HG02840 (cell line): Measurements from ENCODE around the gene NOTCH3.

Experiments used
- ATAC-seq: cut with Tn5 transposase; IDR thresholded peaks from one replicate; pipeline ENCODE4 v1.9.1; 2021; ENCODE audit warnings: mild to moderate bottlenecking, moderate library complexity, moderate number of reproducible peaks; ENCODE audit not compliant: unreplicated experiment, low FRiP score

NOTCH3 gene

DNA sequence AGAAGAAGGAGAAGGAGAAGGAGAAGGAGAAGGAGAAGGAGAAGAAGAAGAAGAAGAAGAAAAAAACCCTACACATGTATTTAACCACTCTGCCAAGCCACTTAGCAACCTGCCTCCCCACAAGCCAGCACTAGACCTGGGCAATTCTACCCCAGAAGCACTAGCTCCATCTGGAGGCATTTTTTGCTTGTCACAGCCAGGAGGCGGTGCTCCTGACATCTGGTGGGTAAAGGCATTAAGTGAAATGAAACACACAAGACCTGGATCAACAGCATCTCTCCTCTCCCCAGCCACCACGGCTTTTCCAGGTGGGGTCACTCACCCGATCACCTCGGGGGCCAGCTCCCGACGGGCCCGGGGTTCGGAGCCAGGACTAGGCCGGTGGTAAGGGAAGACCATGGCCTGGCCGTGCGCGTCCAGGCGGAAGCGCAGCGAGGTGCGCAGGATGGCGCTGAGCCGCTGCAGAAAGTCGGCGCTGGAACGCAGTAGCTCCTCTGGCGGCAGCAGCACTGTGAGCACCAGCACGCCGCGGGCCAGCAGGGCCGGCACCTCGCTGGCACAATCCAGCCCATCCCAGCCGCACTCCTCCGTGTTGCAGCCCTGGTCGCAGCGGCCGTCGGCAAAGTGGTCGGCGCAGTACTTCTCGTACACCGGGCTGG is 26.9 kb downstream of the NOTCH3 start:
- no peak for ATAC-seq

DNA sequence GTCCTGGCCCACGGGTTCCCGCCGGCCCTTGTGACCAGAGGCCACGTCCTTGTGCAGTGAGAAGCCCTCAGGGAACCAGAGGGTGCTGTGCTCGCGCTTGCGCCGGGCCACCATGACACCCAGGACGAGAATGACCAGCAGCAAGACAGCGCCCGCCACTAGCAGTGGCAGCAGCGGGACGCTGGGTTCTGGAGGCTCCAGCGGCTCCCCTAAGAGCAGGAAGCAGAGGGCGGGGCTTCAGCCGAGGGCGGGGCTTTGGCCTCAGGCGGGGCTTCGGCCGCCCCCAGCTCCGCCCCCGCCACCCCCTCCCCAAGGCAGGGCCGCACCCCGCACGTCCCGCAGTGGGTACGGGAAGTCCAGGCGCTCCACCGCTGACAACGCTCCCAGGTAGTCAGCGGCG is 30.4 kb downstream of the NOTCH3 start:
- no peak for ATAC-seq

DNA sequence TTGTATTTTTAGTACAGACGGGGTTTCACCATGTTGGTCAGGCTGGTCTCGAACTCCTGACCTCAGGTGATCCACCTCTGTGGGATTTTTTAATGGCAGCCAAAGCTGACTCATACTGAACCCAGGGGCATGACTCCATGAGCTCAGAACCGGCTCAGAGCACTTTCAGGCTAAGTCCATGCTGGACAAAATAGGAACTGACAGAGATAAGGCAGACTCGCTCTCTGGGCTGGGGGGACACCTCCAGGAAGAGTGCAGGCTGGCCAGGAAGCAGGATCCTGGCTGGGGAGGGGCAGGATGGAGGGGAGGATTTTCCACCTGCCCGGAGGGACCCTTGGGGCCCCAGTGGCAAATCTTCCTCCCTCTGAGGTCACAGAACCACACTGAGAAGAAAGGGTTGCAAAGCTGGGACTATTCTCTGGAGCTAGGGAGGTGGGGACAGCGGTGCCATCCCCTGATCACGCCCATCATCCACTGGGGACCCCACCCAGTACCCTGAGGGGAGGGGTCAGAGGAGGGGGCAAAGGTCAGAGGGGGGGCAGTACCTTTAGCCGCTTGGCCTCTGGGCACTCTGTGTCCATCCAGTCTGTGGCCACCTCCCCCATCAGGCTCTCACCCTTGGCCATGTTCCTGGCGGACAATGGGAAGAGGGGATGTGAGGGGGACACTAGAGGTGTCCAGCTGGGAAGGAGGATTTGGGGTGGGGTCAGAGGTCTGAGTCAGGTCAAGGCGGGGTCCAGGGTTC is 31.1 kb downstream of the NOTCH3 start:
- no peak for ATAC-seq

- ATAC-seq = no peak
These were observed 34.1 kb downstream of the NOTCH3 start for GRCh38 chr19:15166700-15167099.

DNA sequence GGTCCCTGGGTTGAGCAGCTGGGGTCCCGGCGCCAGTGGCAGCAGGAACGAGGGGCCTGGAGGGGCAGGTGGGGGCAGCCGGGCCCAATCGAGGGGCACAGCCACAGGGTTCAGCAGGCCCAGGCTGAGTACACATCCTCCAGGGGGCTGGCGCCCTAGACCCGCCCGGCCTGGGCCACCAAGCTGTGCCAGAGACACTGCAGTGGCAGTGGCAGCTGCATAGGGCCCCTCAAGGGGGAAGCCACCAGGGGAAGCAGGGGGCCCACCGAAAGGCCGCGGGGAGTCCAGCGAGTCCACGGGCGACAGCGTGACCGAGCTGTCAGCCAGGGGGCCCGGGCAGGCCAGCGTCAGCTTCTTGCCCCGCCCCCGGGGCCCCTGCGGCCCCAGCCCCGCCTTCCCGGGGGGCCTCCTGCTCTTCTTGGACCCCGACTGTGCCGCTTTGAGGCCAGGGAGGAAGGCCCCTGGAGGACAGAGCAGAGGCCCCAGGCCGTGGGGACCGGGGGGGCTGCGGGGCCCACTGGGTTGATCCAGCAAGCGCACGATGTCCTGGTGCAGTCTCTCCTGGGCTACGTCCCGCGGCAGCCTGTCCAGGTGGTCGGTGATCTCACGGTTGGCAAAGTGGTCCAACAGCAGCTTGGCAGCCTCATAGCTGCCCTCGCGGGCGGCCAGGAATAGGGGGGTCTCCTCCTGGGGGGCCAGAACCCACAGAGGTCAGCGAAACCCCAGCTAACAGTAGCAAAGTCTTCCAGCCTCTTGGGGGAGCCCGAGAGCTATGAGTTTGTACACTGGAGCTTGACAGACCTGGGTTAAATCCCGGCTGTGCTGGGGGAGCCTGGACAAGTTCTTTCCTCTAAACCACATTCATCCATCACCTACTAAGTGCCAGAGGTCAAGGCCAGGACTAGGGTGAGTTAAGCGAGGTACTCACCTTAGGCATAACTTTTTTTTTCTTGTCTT is 39.5 kb downstream of the NOTCH3 start:
- no peak for ATAC-seq

GRCh38 chr19:15159251-15159650 is 41.5 kb downstream of the NOTCH3 start:
- no peak for ATAC-seq

DNA sequence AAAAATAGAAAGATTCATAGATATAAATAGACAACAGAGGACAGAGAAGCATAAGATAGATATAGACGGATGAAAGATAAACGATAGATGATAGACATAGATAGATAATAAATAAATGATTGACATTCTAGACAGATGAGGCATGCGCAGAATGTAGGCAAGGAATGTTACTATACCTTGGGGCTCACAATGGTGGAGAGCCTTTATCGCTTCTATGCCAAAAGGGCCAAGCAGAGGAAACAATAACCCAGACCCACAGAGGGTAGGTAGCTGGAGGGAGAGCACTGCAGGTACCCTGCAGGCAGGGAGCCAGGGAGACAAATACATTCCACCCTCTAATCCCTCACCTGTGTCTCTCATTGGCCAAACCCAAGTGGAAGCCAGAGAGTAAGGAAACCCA is 44.4 kb downstream of the NOTCH3 start:
- ATAC-seq = no peak

- no peak for ATAC-seq
These were observed 45.5 kb downstream of the NOTCH3 start for GRCh38 chr19:15155296-15155695.

DNA sequence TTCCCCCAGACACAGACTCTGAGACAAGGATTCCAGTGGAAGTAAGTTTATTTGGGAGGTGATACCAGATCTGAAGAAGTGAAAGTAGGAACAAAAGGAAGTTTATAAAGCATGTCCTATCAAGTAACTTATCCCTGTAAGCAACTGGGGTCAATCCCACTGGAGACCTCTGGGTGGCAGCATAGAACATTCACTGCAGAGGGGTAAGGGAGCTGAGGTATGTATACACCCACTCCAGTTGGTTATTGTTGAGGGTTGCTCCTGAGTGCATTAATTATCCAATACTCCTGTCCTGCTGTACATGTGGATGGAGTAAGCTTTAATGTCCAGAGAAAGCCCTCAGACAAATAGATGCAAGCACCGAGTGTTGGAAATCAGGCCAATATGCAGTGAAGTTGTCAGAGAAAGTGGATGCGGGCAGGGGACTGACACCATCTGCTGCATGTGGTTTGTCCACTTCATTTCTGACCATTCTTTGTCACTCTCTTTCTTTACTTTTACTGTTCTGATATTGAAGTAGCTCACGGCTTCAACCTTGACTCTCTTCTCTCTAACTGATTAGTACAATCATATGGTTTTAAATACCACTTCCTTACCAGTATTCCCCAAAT is 46.7 kb downstream of the NOTCH3 start:
- ATAC-seq = no peak

GRCh38 chr19:15149737-15150136 is 51.1 kb downstream of the NOTCH3 start:
- ATAC-seq = no peak

GRCh38 chr19:15147090-15147489 is 53.7 kb downstream of the NOTCH3 start:
- ATAC-seq = no peak

GRCh38 chr19:15144046-15144646 is 56.6 kb downstream of the NOTCH3 start:
- no peak for ATAC-seq

DNA sequence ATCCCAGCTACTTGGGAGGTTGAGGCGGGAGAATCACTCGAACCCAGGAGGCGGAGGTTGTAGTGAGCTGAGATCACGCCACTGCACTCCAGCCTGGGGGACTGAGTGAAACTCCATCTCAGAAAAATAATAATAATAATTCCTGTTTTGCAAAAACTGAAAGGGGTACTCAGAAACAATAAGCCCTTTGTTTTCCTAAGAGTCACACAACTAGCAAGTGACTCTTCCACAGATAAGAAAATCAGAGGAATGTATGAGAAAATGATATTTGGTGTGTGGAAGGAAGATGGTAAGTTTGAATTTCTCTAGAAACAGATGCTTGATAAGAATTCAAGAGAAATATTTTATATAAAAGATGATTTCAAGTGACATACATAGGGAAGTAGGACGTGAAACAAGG is 58.5 kb downstream of the NOTCH3 start:
- no peak for ATAC-seq

DNA sequence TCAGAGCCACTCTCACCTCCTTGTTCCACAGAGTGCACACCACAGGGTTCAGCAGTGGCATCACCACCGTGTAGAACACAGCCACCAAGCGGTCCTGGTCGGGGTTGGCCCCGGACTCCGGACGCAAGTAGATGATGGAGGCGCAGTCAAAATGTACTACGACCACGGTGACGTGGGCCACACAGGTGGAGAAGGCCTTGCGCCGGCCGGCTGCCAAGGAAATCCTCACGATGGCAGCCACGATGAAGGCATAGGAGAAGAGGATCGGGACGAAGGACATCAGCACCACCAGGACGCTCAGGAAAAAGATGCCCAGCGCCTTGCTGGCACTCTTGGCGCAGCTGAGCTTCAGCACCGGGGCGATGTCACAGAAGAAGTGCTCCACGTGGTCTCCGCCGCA is 59.7 kb downstream of the NOTCH3 start:
- no peak for ATAC-seq

GRCh38 chr19:15138427-15138826 is 62.4 kb downstream of the NOTCH3 start:
- no peak for ATAC-seq

- ATAC-seq = no peak
These were observed 63.0 kb downstream of the NOTCH3 start for GRCh38 chr19:15137777-15138176.

DNA sequence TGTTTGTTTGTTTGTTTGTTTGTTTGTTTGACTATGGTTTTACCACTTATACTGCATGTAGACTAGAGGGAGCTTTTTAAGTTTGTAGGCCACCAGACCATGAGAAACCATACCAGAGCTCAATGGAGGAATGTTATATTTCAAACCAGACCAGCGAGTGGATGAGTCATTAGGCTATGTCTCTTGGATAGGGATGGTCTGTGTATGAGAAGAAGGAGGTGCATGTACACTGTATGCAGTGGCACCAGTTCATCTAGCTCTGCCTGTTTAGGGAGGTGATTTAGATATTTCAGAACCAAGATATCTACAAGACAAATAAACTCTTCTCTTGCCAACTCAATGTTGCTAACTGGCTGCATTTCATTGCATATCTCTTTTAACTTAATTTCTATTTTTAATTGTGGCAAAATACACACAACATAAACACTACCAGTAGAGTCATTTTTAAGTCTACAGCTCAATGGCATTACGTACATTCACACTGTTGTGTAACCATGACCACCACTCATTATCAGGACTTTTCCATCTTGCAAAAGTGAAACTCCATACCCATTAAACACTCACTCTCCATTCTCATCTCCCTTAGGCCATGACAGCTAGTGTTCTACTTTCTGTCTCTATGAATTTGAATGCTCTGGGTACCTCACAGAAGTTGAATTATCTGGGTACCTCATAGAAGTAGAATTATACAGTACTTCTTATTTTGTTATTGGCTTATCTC is 64.4 kb downstream of the NOTCH3 start:
- no peak for ATAC-seq

- ATAC-seq = no peak
These were observed 70.8 kb downstream of the NOTCH3 start for GRCh38 chr19:15129856-15130585.

DNA sequence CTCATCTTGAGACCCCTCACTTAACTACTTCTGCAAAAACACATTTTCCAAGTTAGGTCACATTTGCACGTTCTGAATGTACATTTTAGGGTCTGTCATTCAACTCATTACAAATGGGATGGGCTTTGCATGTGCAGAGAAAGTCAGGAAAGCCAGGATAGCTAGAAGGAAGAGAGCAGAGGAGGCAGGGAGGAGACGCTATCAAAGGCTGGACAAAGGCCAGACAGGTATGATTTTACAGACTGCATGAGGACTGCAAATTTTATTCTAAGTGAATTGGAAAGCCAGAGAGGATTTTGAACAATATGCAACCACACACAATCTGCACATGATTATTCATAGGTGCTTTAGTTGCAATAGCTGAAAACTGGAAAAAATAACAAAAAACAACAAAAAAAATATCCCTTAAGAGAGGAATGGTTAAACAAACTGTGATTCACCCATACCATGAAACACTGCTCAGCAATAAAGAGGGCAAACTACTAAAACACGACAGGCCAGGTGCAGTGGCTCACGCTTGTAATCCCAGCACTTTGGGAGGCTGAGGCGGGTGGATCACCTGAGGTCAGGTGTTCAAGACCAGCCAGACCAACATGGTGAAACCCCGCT is 72.5 kb downstream of the NOTCH3 start:
- ATAC-seq = no peak
